ENCODE measurements around the gene UBXN2A.

UBXN2A gene

GRCh38 chr2:23939987-23940717 is at the start of gene UBXN2A:
UBXN2A (plus strand) TSS chr2:23940463; CDS start chr2:23958315, 17,852 bp downstream.
- DNase-seq, result peak; percentile 77

- no peak for DNase-seq
These were observed 40.1 kb upstream of the UBXN2A start for GRCh38 chr2:23900133-23900532.

- no peak for DNase-seq
These were observed 39.5 kb upstream of the UBXN2A start for GRCh38 chr2:23900541-23901322.

- no peak for DNase-seq
These were observed 38.1 kb upstream of the UBXN2A start for GRCh38 chr2:23901966-23902846.

- no peak for DNase-seq
These were observed 37.2 kb upstream of the UBXN2A start for GRCh38 chr2:23903034-23903433.

- no peak for DNase-seq
These were observed 36.0 kb upstream of the UBXN2A start for GRCh38 chr2:23904215-23904614.

- DNase-seq, result no peak
These were observed 35.6 kb upstream of the UBXN2A start for GRCh38 chr2:23904692-23905091.

GRCh38 chr2:23905155-23905554 is 35.1 kb upstream of the UBXN2A start:
- no peak for DNase-seq

GRCh38 chr2:23912054-23912453 is 28.2 kb upstream of the UBXN2A start:
- no peak for DNase-seq

- no peak for DNase-seq
These were observed 24.9 kb upstream of the UBXN2A start for GRCh38 chr2:23915327-23915726.

- DNase-seq, result no peak
These were observed 23.4 kb upstream of the UBXN2A start for GRCh38 chr2:23916727-23917405.

- no peak for DNase-seq
These were observed 21.3 kb upstream of the UBXN2A start for GRCh38 chr2:23918837-23919489.

GRCh38 chr2:23924589-23925359 is 15.5 kb upstream of the UBXN2A start:
- DNase-seq, result no peak

- DNase-seq, result peak; percentile 71
These were observed 14.5 kb upstream of the UBXN2A start for GRCh38 chr2:23925702-23926289.

- DNase-seq, result no peak
These were observed 13.9 kb upstream of the UBXN2A start for GRCh38 chr2:23926290-23926749.

- DNase-seq, result peak; percentile 93
These were observed 13.3 kb upstream of the UBXN2A start, which contains the start of gene ATAD2B for GRCh38 chr2:23926750-23927571. ATAD2B (minus strand) TSS chr2:23927123; CDS start chr2:23926770, 353 bp downstream.

- DNase-seq, result no peak
These were observed 6.0 kb upstream of the UBXN2A start for GRCh38 chr2:23934259-23934658.

- peak; percentile 57 for DNase-seq
These were observed 706 bp downstream of the UBXN2A start for GRCh38 chr2:23940718-23941620.

- DNase-seq, result no peak
These were observed 1.4 kb downstream of the UBXN2A start for GRCh38 chr2:23941644-23942043.
